Naive thymus-derived CD4-positive, alpha-beta T cell (primary cell): Measurements from ENCODE around the gene VSIR. TPM values are rescaled to one million over a fixed set of nuclear protein-coding genes. Genes with fewer than 3 reads are reported as not detected.

Source experiments
- ATAC-seq: fragments of 150-1000 bp; cut with Tn5 transposase; 2 replicates; pipeline ENCODE4 v1.10.0; 2021; ENCODE audit warnings: mild to moderate bottlenecking, moderate library complexity
- CTCF ChIA-PET: fragments of 350-600 bp; sonication (Branson Sonifier 250); formaldehyde crosslinking; loops from one replicate; lab custom pipeline; 2021; ENCODE audit warnings: antibody characterized with exemption; lab: Charles Lee
- POLR2A ChIA-PET: fragments of 350-600 bp; sonication (Branson Sonifier 250); formaldehyde crosslinking; loops from one replicate; lab custom pipeline; 2021; ENCODE audit warnings: antibody characterized with exemption, inconsistent platforms; lab: Charles Lee
- DNase-seq, 9 donors: peaks; one replicate each; pipeline versions ENCODE4 v3.0.0 to v3.0.0-alpha.2; 2020 to 2022; ENCODE audit warnings: mixed read lengths in 1 of 9
- H3K27ac ChIP-seq: one replicate; pipeline ENCODE4 v1.7.0; 2013; ENCODE audit warnings: mild to moderate bottlenecking, low read depth, low read length, moderate library complexity
- H3K27me3 ChIP-seq, 2 donors: one replicate each; pipeline ENCODE4 v1.7.0; 2013; ENCODE audit warnings: low read length in 2 of 2, mild to moderate bottlenecking in 2 of 2, moderate library complexity in 2 of 2; ENCODE audit not compliant: control insufficient read depth in 2 of 2, insufficient read depth in 2 of 2
- H3K36me3 ChIP-seq, 3 experiments: 1 replicate in 2 of 3; 2 replicates in 1 of 3; pipeline ENCODE4 v1.7.0; 2013; ENCODE audit warnings: low read length in 3 of 3, mild to moderate bottlenecking in 3 of 3, moderate library complexity in 1 of 3; ENCODE audit not compliant: insufficient read depth in 3 of 3, control insufficient read depth in 2 of 3
- H3K4me1 ChIP-seq, 2 donors: one replicate each; pipeline ENCODE4 v1.7.0; 2013; ENCODE audit warnings: low read length in 2 of 2, mild to moderate bottlenecking in 2 of 2, moderate library complexity in 1 of 2; ENCODE audit not compliant: control insufficient read depth in 2 of 2, insufficient read depth in 2 of 2
- H3K4me3 ChIP-seq: 2 replicates; pipeline ENCODE4 v1.7.0; 2013; ENCODE audit warnings: mild to moderate bottlenecking, low read length
- H3K9me3 ChIP-seq, 3 experiments: 1 replicate in 2 of 3; 2 replicates in 1 of 3; pipeline ENCODE4 v1.7.0; 2013; ENCODE audit warnings: low read length in 3 of 3; ENCODE audit not compliant: control insufficient read depth in 2 of 3
- H3K27ac Mint-ChIP-seq, 9 donors: one replicate each; pipeline ENCODE4 v1.8.0; 2020 to 2022; ENCODE audit warnings: mixed read lengths in 9 of 9, mild to moderate bottlenecking in 8 of 9, moderate library complexity in 5 of 9, inconsistent platforms in 2 of 9
- H3K27me3 Mint-ChIP-seq, 5 donors: one replicate each; pipeline ENCODE4 v1.8.0; 2021 to 2022; ENCODE audit warnings: mixed read lengths in 5 of 5, mild to moderate bottlenecking in 1 of 5
- H3K36me3 Mint-ChIP-seq, 5 donors: one replicate each; pipeline ENCODE4 v1.8.0; 2020 to 2022; ENCODE audit warnings: mixed read lengths in 5 of 5, mild to moderate bottlenecking in 3 of 5, inconsistent platforms in 1 of 5
- H3K4me1 Mint-ChIP-seq, 7 donors: one replicate each; pipeline ENCODE4 v1.8.0; 2020 to 2022; ENCODE audit warnings: mixed read lengths in 7 of 7, mild to moderate bottlenecking in 3 of 7, inconsistent platforms in 1 of 7
- H3K4me3 Mint-ChIP-seq, 10 donors: one replicate each; pipeline ENCODE4 v1.8.0; 2020 to 2022; ENCODE audit warnings: mild to moderate bottlenecking in 10 of 10, mixed read lengths in 10 of 10, moderate library complexity in 6 of 10, inconsistent platforms in 2 of 10
- H3K9me3 Mint-ChIP-seq, 11 donors: one replicate each; pipeline ENCODE4 v1.8.0; 2020 to 2022; ENCODE audit warnings: mixed read lengths in 11 of 11, mild to moderate bottlenecking in 4 of 11, inconsistent platforms in 1 of 11, moderate library complexity in 1 of 11
- intact Hi-C, 2 donors: fragments of 100-400 bp; cut with micrococcal nuclease; formaldehyde crosslinking; loops; one replicate each; pipeline ENCODE4 v1.15.1; 2023
- polyA plus RNA-seq, 2 donors: library from polyadenylated mRNA; unstranded; fragments of 300-500 nt; fragmentation: Illumina TruSeq; gene quantifications; one replicate each; pipeline ENCODE4 v1.2.3, GENCODE V29; 2021
- total RNA-seq, 6 experiments: library from RNA in 5 of 6; stranded (reverse) in 5 of 6; gene quantifications; 1 replicate in 5 of 6; 2 replicates in 1 of 6; pipeline ENCODE4 v1.2.3 and lab custom pipeline; 2021 to 2026

Gene VSIR
- total and polyA plus RNA-seq, 7 experiments from 2014 or later = 91.1 to 300 (median 124) TPM

DNA sequence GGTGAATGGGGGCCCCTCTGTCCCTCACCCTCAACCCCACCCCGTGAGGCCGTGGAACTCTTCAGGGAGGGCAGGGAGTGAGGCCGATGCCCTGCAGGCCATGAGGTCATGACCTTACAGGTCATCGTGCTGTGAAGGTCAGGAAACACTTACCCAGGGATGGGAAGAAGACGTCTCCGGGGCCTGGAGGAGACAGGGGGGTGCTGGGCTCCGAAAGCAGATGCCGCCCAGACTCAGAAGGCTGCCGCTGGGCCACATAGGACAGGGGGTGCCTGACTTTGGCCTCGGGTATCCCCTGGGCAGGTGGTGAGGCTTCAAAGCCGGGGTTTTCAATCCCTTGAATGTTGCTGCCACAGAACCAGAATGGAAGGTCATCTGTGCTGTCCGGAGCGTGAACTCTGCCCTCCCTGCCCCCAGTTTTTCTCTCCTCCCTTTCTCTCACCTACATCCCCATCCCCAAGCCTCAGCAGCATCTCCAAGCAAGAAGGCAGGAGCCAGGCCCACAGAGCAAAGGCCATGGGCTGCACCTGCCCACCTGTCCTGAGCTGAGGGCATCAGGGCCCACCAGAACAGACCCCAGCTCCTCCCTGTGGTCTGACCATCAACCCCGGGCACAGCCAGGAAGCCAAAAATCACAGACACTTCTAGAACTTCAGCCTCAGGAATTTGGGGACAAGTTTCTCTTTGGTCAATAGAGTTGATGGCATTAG is 21.6 kb downstream of the VSIR start:
- intact Hi-C loops = no loop called here
- CTCF ChIA-PET = interaction anchor here (0.8 to 2.0 kb wide), 6 partner anchors 9 to 43 kb away, joined by 4 to 15 read pairs (median 4); partner anchors contain the start of gene VSIR
- POLR2A ChIA-PET = interaction anchor here (0.9 to 26.0 kb wide), 10 partner anchors 9 to 374 kb away, joined by 3 to 863 read pairs (median 12); partner anchors contain the start of genes PSAP and VSIR
- peaks cover 6 to 66% (median 33%) of the 10 kb centered on the region in 5 donors for H3K36me3 Mint-ChIP-seq
- Histone ChIP-seq H3K9me3 (no peaks in the 10 kb centered on the region), H3K27ac (peak overlapping the region; percentile 74), H3K4me3 (no peak overlapping the region), H3K27me3 (no peaks in the 10 kb centered on the region), H3K4me1 (peaks cover 92 to 99% of the 10 kb centered on the region in 2 donors), H3K36me3 (peaks cover 10 to 48% (median 26%) of the 10 kb centered on the region in 3 experiments)
- H3K9me3 Mint-ChIP-seq = peaks cover 0 to 3% (median 0%) of the 10 kb centered on the region in 11 donors
- H3K4me1 Mint-ChIP-seq = peaks cover 84 to 98% (median 95%) of the 10 kb centered on the region in 7 donors
- DNase-seq (no peak), ATAC-seq (no peak)
- no peaks in the 10 kb centered on the region for H3K27me3 Mint-ChIP-seq
- peak overlapping the region; percentile 36 to 90 (median 72) for H3K4me3 Mint-ChIP-seq
- H3K27ac Mint-ChIP-seq = peak overlapping the region; percentile 80 to 99 (median 96)

DNA sequence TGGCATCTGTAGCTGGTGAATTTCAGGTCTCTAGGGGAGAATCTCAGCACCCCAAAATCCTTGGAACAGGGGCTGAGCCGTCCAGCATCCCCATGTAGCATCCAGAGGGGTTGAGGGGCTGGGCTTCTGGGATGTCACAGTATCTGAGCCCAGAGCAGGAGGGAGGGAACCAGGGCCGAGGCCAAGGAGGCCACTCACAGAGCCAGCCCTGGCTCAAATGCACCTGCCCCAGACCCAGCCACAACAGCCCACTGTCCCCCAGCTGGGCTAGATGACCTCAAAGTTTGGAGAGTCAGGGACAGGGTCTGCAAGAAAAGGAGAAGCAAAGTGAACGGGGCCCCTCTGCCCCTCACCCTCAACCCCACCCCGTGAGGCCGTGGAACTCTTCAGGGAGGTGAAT is 22.3 kb downstream of the VSIR start:
- Histone ChIP-seq H3K27me3 (no peaks in the 10 kb centered on the region), H3K4me1 (peaks cover 92 to 99% of the 10 kb centered on the region in 2 donors), H3K9me3 (no peaks in the 10 kb centered on the region), H3K36me3 (peaks cover 10 to 48% (median 26%) of the 10 kb centered on the region in 3 experiments), H3K4me3 (no peak overlapping the region), H3K27ac (peak overlapping the region; percentile 74)
- H3K9me3 Mint-ChIP-seq = peaks cover 0 to 3% (median 0%) of the 10 kb centered on the region in 11 donors
- H3K27me3 Mint-ChIP-seq = no peaks in the 10 kb centered on the region
- ChIA-PET CTCF (no interaction called here), POLR2A (interaction anchor here (0.6 to 26.0 kb wide), 5 partner anchors 9 to 54 kb away, joined by 3 to 863 read pairs (median 3); partner anchors contain the start of genes C10orf105 and VSIR)
- peaks cover 83 to 98% (median 95%) of the 10 kb centered on the region in 7 donors for H3K4me1 Mint-ChIP-seq
- peaks cover 6 to 63% (median 26%) of the 10 kb centered on the region in 5 donors for H3K36me3 Mint-ChIP-seq
- DNase-seq (no peak), ATAC-seq (no peak)
- intact Hi-C loops = no loop called here
- peak overlapping the region; percentile 95 to 99 (median 98) for H3K27ac Mint-ChIP-seq
- H3K4me3 Mint-ChIP-seq = peak overlapping the region in 8 of 10 donors; percentile 45 to 76 (median 58)

DNA sequence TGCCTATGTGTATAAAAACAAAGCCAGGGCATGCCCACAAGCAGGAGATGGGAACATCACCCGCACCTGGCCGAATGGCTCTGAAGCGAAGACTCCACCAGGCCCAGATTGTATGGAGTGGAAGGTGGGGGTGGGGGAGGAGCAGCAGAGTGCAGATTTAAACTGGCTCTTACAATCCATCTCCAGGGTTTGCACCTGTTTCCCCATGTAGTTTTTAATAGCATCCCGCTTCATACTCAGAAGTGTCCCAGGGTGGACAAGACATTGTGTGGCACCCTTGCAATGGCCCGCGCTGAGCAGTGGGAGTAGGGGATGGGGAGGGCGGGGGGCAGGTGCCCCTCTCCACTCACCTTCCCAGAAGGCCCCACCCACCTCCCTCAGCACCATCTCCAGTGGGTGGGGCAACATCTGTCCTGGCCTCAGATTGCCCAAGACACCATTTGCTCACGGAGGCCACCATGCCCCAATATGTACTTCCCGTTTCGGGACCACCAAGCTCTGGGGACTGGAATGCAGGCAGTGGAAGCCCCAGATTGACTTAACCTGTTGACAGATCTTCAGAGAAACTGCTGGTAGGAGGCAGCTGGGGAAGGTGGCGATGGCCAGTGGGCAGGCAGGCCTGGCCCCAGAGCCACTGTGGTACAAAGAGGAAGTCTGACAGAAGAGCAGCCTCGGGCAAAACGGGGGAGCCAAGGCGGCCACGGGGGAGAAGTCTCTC is 23.0 kb downstream of the VSIR start:
- Mint-ChIP-seq H3K4me1 (peaks cover 86 to 98% (median 97%) of the 10 kb centered on the region in 7 donors), H3K9me3 (peaks cover 0 to 3% (median 0%) of the 10 kb centered on the region in 11 donors), H3K4me3 (peak overlapping the region; percentile 49 to 85 (median 68)), H3K27me3 (no peaks in the 10 kb centered on the region), H3K27ac (peak overlapping the region; percentile 95 to 99 (median 98)), H3K36me3 (peaks cover 6 to 66% (median 26%) of the 10 kb centered on the region in 5 donors)
- DNase-seq = no peak
- peak overlapping the region; percentile 74 for H3K27ac ChIP-seq
- H3K36me3 ChIP-seq = peaks cover 10 to 48% (median 22%) of the 10 kb centered on the region in 3 experiments
- no peak overlapping the region for H3K4me3 ChIP-seq
- ChIA-PET CTCF (interaction anchor here (0.6 to 4.4 kb wide), 3 partner anchors 22 to 24 kb away, joined by 3 to 34 read pairs (median 30); partner anchors contain the start of gene VSIR), POLR2A (interaction anchor here (0.6 to 26.0 kb wide), 5 partner anchors 9 to 53 kb away, joined by 3 to 863 read pairs (median 3); partner anchors contain the start of genes C10orf105 and VSIR)
- H3K27me3 ChIP-seq = no peaks in the 10 kb centered on the region
- no peaks in the 10 kb centered on the region for H3K9me3 ChIP-seq
- intact Hi-C loops = no loop called here
- peaks cover 93 to 99% of the 10 kb centered on the region in 2 donors for H3K4me1 ChIP-seq
- no peak for ATAC-seq

DNA sequence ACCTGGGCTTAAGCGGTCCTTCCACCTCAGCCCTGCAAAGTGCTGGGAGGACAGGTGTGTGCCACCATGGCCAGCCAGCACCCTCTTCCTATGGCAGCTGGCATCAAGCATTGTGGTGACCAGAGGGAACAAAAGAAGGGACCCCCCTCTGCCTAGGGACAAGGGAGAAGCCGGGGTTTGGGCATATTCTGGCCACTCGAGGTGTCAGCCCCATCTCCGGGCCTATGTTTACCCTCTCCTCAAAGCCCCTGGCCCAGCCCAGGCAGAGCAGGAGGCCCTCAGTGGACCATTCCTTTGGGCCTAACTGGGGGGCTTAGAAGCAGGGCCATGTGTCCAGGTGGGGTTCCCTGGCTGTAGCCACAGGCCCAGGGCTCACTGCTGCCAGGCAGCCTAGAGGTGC is 23.9 kb downstream of the VSIR start:
- peaks cover 6 to 65% (median 26%) of the 10 kb centered on the region in 5 donors for H3K36me3 Mint-ChIP-seq
- no peak for DNase-seq

DNA sequence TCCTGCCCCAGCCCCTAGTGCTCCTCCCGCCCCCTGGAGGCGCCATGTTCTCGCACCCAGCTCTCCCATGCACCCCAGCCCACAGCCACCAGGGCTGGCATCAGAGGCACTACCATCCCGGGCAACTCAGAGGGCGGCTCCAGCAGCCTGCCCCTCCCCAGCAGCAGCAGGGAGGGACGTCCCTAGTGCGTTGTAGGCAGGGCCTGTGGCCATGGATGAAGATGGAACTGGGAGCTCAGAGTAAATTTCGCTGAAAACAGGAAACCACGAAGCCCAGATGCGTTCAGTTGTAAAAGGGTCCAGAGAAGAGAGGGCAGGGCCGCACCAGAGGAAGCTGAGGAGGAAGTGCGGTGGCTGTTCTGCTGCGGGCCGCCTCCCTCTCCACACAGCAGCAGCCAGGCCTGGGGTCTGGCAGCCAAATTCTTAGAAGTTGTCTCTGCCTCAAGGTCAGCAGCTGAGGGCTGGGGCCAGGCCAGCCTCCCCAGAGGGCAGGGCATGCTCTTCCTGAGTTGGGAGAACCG is 24.6 kb downstream of the VSIR start:
- peaks cover 80 to 98% (median 93%) of the 10 kb centered on the region in 7 donors for H3K4me1 Mint-ChIP-seq
- POLR2A ChIA-PET = interaction anchor here (0.6 to 26.0 kb wide), 9 partner anchors 9 to 354 kb away, joined by 3 to 863 read pairs (median 13); partner anchors contain the start of genes C10orf105 and VSIR

More for the DNA sequence above, 23.9 kb downstream of the VSIR start:
- no peaks in the 10 kb centered on the region for H3K27me3 ChIP-seq
- H3K4me1 ChIP-seq = peaks cover 93 to 99% of the 10 kb centered on the region in 2 donors
- ATAC-seq = no peak
- Mint-ChIP-seq H3K27me3 (no peaks in the 10 kb centered on the region), H3K4me3 (peak overlapping the region; percentile 74 to 90 (median 85)), H3K27ac (peak overlapping the region; percentile 95 to 99 (median 98)), H3K9me3 (peaks cover 0 to 3% (median 0%) of the 10 kb centered on the region in 11 donors), H3K4me1 (peaks cover 86 to 98% (median 96%) of the 10 kb centered on the region in 7 donors)
- POLR2A ChIA-PET = interaction anchor here (0.6 to 26.0 kb wide), 8 partner anchors 9 to 353 kb away, joined by 3 to 863 read pairs (median 18); partner anchors contain the start of genes C10orf105 and VSIR
- intact Hi-C loops = loop anchor here (1.0 to 10.0 kb wide), 4 partner anchors 8 to 545 kb away; partner anchors contain the start of gene PSAP (in 1 of the 2)
- H3K27ac ChIP-seq = peak overlapping the region; percentile 74
- H3K9me3 ChIP-seq = no peaks in the 10 kb centered on the region
- H3K36me3 ChIP-seq = peaks cover 5 to 39% (median 14%) of the 10 kb centered on the region in 3 experiments
- no peak overlapping the region for H3K4me3 ChIP-seq
- CTCF ChIA-PET = interaction anchor here (0.6 to 4.4 kb wide), 14 partner anchors 8 to 61 kb away, joined by 3 to 34 read pairs (median 4); partner anchors contain the start of gene VSIR

More for the DNA sequence above, 24.6 kb downstream of the VSIR start:
- H3K27me3 ChIP-seq = no peaks in the 10 kb centered on the region
- no peaks in the 10 kb centered on the region for H3K27me3 Mint-ChIP-seq
- H3K4me1 ChIP-seq = peaks cover 93 to 99% of the 10 kb centered on the region in 2 donors
- H3K27ac ChIP-seq = peak overlapping the region; percentile 74
- peaks cover 0 to 3% (median 0%) of the 10 kb centered on the region in 11 donors for H3K9me3 Mint-ChIP-seq
- ATAC-seq = peak; percentile 87
- CTCF ChIA-PET = interaction anchor here (0.7 to 4.4 kb wide), 14 partner anchors 9 to 62 kb away, joined by 3 to 34 read pairs (median 4); partner anchors contain the start of gene VSIR
- H3K27ac Mint-ChIP-seq = peak overlapping the region; percentile 95 to 99 (median 98)
- H3K9me3 ChIP-seq = no peaks in the 10 kb centered on the region
- H3K36me3 ChIP-seq = peaks cover 3 to 33% (median 12%) of the 10 kb centered on the region in 3 experiments
- peaks cover 6 to 61% (median 22%) of the 10 kb centered on the region in 5 donors for H3K36me3 Mint-ChIP-seq
- peak overlapping the region; percentile 40 for H3K4me3 ChIP-seq
- DNase-seq = peak; percentile 53 to 93 (median 88)
- intact Hi-C loops = loop anchor here (1.0 to 10.0 kb wide), 9 partner anchors 9 to 546 kb away; partner anchors contain the start of genes VSIR (in 2 of the 2) and PSAP (in 1 of the 2)
- peak overlapping the region; percentile 74 to 90 (median 85) for H3K4me3 Mint-ChIP-seq
